Panc1 (cell line): ENCODE results near the gene GPR55. TPM values are rescaled to one million over a fixed set of nuclear protein-coding genes. Genes with fewer than 3 reads are reported as not detected.

Source experiments
- ATAC-seq: fragments of 200-7000 bp; cut with Tn5 transposase; 2 replicates; pipeline ENCODE4 v1.9.1; 2020; ENCODE audit warnings: mild to moderate bottlenecking, moderate library complexity
- BruUV-seq: library from RNA; stranded (reverse); fragments of 400-500 nt; replicated peaks from 2 replicates; lab custom pipeline; 2021; lab: Mats Ljungman, UMichigan
- CTCF ChIA-PET: fragments of 300-600 bp; sonication (Branson Sonifier 250); formaldehyde crosslinking; loops from one replicate; lab custom pipeline; 2022; ENCODE audit warnings: antibody characterized with exemption; lab: Charles Lee
- POLR2A ChIA-PET: fragments of 300-600 bp; sonication (Branson Sonifier 250); formaldehyde crosslinking; loops from one replicate; lab custom pipeline; 2022; ENCODE audit warnings: antibody characterized with exemption; lab: Charles Lee
- DNase-seq: peaks from one replicate; pipeline ENCODE4 v3.0.0-alpha.2; 2010; ENCODE audit warnings: low read depth, low spot score
- H3K27ac ChIP-seq: 2 replicates; pipeline ENCODE4 v1.5.1; 2011; ENCODE audit warnings: mild to moderate bottlenecking, low read length, inconsistent platforms
- H3K27me3 ChIP-seq: fragments of 200-500 bp; sonication (Bioruptor generic); 2 replicates; pipeline ENCODE4 v1.6.0; 2014; ENCODE audit warnings: low read length, inconsistent platforms; ENCODE audit not compliant: control insufficient read depth, insufficient read depth
- H3K36me3 ChIP-seq: fragments of 200-500 bp; sonication (Bioruptor generic); 2 replicates; pipeline ENCODE4 v1.5.1; 2014; ENCODE audit warnings: inconsistent platforms, mild to moderate bottlenecking, low read length, moderate library complexity; ENCODE audit not compliant: control insufficient read depth, insufficient read depth
- H3K4me1 ChIP-seq: 2 replicates; pipeline ENCODE4 v1.5.1; 2011; ENCODE audit warnings: inconsistent platforms, mild to moderate bottlenecking, low read length, moderate library complexity; ENCODE audit not compliant: control insufficient read depth, insufficient read depth
- H3K4me3 ChIP-seq, 2 experiments: 2 replicates each; pipeline ENCODE4 v1.5.1; 2011 to 2012; ENCODE audit warnings: low read depth in 2 of 2, low read length in 2 of 2, mild to moderate bottlenecking in 2 of 2, inconsistent platforms in 1 of 2, moderate library complexity in 1 of 2
- H3K9me3 ChIP-seq: fragments of 200-500 bp; sonication (Bioruptor generic); 2 replicates; pipeline ENCODE4 v1.5.1; 2014; ENCODE audit warnings: low read depth, mild to moderate bottlenecking, inconsistent platforms, low read length, moderate library complexity; ENCODE audit not compliant: control insufficient read depth, insufficient read depth
- CTCF ChIP-seq: fragments of 450-650 bp; IDR thresholded peaks from 2 replicates; pipeline ENCODE4 v1.5.1; 2017; ENCODE audit warnings: mild to moderate bottlenecking
- POLR2AphosphoS5 ChIP-seq: IDR thresholded peaks from 2 replicates; pipeline ENCODE4 v1.6.1; 2012; ENCODE audit warnings: mild to moderate bottlenecking, low read depth, low read length, moderate library complexity
- REST ChIP-seq, 2 experiments: IDR thresholded peaks; 2 replicates each; pipeline ENCODE4 v1.6.1; 2011 to 2012; ENCODE audit warnings: low read depth in 2 of 2, control low read depth in 1 of 2, low read length in 1 of 2, mild to moderate bottlenecking in 1 of 2, moderate library complexity in 1 of 2; ENCODE audit not compliant: insufficient read depth in 1 of 2
- SIN3A ChIP-seq: IDR thresholded peaks from 2 replicates; pipeline ENCODE4 v1.6.1; 2012; ENCODE audit warnings: low read depth, mild to moderate bottlenecking, low read length, moderate library complexity, borderline replicate concordance; ENCODE audit not compliant: insufficient read depth
- TCF7L2 ChIP-seq: IDR thresholded peaks from 2 replicates; pipeline ENCODE4 v1.6.1; 2011; ENCODE audit warnings: mild to moderate bottlenecking, low read depth, low read length, inconsistent platforms
- in situ Hi-C: cut with HindIII; loops from 2 replicates; pipeline ENCODE4 v1.10.0; 2016; ENCODE audit warnings: low sequenced_read_pairs, low pct_unique_long_range_greater_than_20kb
- intact Hi-C: fragments of 100-400 bp; cut with micrococcal nuclease; formaldehyde crosslinking; loops from one replicate; pipeline ENCODE4 v1.10.0; 2022; ENCODE audit not compliant: unreplicated experiment
- total RNA-seq: library from RNA; stranded (reverse); gene quantifications from one replicate; pipeline ENCODE4 v1.2.1, GENCODE V29; 2021; ENCODE audit not compliant: unreplicated experiment

GPR55 gene
- total RNA-seq, 1 experiment from 2014 or later = 0.08 TPM

- intact Hi-C loops = no loop called here
- Histone ChIP-seq H3K27ac (no peak overlapping the region), H3K4me1 (peaks cover 61% of the 10 kb centered on the region), H3K27me3 (no peaks in the 10 kb centered on the region), H3K9me3 (no peaks in the 10 kb centered on the region), H3K36me3 (peaks cover 3% of the 10 kb centered on the region; the same call in 1 of the 2 replicates), H3K4me3 (no peak overlapping the region)
- CTCF ChIA-PET = no interaction called here
- POLR2A ChIA-PET = no interaction called here
- TF ChIP-seq SIN3A = no peak
- TF ChIP-seq CTCF = no peak
- no peak for TF ChIP-seq TCF7L2
- TF ChIP-seq POLR2AphosphoS5 = no peak
- TF ChIP-seq REST (IDR thresholded peaks at IDR 0.05; ENCODE audit: insufficient read depth in 1 of 2, low read depth in 2 of 2, low read length in 1 of 2) = no peak
- in situ Hi-C loops = no loop called here
- ATAC-seq (no peak), DNase-seq (no peak)
- BruUV-seq = no TSS peak
These were observed 55.8 kb downstream of the GPR55 start for GRCh38 chr2:230868947-230869913.

- no peak overlapping the region for H3K4me3 ChIP-seq
- no peak for DNase-seq
- no peak overlapping the region for H3K27ac ChIP-seq
- ChIA-PET POLR2A (no interaction called here), CTCF (no interaction called here)
- no peak for ATAC-seq
- peaks cover 64% of the 10 kb centered on the region for H3K4me1 ChIP-seq
- TF ChIP-seq CTCF = no peak
- TF ChIP-seq TCF7L2 = no peak
- no peak for TF ChIP-seq POLR2AphosphoS5
- TF ChIP-seq REST (IDR thresholded peaks at IDR 0.05; ENCODE audit: insufficient read depth in 1 of 2, low read depth in 2 of 2, low read length in 1 of 2) = no peak
- no peak for TF ChIP-seq SIN3A
- no TSS peak for BruUV-seq
- no peaks in the 10 kb centered on the region for H3K9me3 ChIP-seq
- H3K36me3 ChIP-seq = peaks cover 3% of the 10 kb centered on the region; the same call in 1 of the 2 replicates
- in situ Hi-C loops = no loop called here
- intact Hi-C loops = no loop called here
- no peaks in the 10 kb centered on the region for H3K27me3 ChIP-seq
These were observed 56.7 kb downstream of the GPR55 start for GRCh38 chr2:230868161-230868946.
